WTC11 (cell line): ENCODE results near the gene PATE3.

Experiments used
- CBFB ChIP-seq: sonication (generic); formaldehyde crosslinking; IDR thresholded peaks from 2 replicates; pipeline ENCODE4 v1.8.1; 2022; ENCODE audit warnings: mild to moderate bottlenecking, low read depth, missing genetic modification reagents
- FOXJ3 ChIP-seq: sonication (generic); formaldehyde crosslinking; IDR thresholded peaks from 2 replicates; pipeline ENCODE4 v1.9.0; 2021; ENCODE audit warnings: missing genetic modification reagents, mild to moderate bottlenecking, borderline replicate concordance
- NFE2L1 ChIP-seq: sonication (generic); formaldehyde crosslinking; IDR thresholded peaks from 2 replicates; pipeline ENCODE4 v1.8.1; 2023; ENCODE audit warnings: missing genetic modification reagents
- TP53 ChIP-seq: sonication (generic); formaldehyde crosslinking; IDR thresholded peaks from 2 replicates; pipeline ENCODE4 v1.8.1; 2023; ENCODE audit warnings: mild to moderate bottlenecking, missing genetic modification reagents
- ZNF263 ChIP-seq: sonication (generic); formaldehyde crosslinking; IDR thresholded peaks from 2 replicates; pipeline ENCODE4 v1.8.1; 2022; ENCODE audit warnings: low read depth, mild to moderate bottlenecking, moderate library complexity, missing genetic modification reagents
- TF ChIP-seq, protein P1 (sequence below): sonication (generic); formaldehyde crosslinking; IDR thresholded peaks from 2 replicates; pipeline ENCODE4 v1.8.1; 2023; ENCODE audit warnings: mild to moderate bottlenecking, missing genetic modification reagents
- TF ChIP-seq, protein P2 (sequence below): fragments of 200-600 bp; IDR thresholded peaks from 2 replicates; pipeline ENCODE4 v1.8.0; 2022; ENCODE audit warnings: antibody characterized with exemption
- TF ChIP-seq, protein P3 (sequence below): sonication (generic); formaldehyde crosslinking; IDR thresholded peaks from 2 replicates; pipeline ENCODE4 v1.8.1; 2023; ENCODE audit warnings: mild to moderate bottlenecking, missing genetic modification reagents, moderate library complexity
- TF ChIP-seq, protein P4 (sequence below): sonication (generic); formaldehyde crosslinking; IDR thresholded peaks from 2 replicates; pipeline ENCODE4 v1.8.0; 2022; ENCODE audit warnings: mild to moderate bottlenecking, missing genetic modification reagents

DNA sequence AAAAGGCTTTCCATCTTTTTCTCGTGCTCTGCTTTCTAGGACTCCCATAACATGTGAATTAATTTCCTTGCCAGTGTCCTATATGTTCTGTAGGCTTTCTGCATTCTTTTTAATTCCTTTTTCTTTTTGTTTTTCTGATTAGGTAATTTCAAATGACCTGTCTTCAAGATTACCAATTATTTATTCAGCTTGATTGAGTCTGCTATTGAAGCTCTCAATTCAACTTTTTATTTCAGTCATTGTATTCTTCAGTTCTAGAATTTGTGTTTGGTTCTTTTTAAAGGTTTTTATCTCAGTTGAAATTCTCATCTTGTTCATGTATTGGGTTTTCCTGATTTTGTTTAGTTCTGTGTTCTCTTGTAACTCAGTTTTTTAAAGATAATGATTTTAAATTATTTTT lies 14.5 kb downstream of the PATE3 start:
- TF ChIP-seq CBFB (CRISPR knock-in tag): no peak
- TF ChIP-seq, protein P1, sequence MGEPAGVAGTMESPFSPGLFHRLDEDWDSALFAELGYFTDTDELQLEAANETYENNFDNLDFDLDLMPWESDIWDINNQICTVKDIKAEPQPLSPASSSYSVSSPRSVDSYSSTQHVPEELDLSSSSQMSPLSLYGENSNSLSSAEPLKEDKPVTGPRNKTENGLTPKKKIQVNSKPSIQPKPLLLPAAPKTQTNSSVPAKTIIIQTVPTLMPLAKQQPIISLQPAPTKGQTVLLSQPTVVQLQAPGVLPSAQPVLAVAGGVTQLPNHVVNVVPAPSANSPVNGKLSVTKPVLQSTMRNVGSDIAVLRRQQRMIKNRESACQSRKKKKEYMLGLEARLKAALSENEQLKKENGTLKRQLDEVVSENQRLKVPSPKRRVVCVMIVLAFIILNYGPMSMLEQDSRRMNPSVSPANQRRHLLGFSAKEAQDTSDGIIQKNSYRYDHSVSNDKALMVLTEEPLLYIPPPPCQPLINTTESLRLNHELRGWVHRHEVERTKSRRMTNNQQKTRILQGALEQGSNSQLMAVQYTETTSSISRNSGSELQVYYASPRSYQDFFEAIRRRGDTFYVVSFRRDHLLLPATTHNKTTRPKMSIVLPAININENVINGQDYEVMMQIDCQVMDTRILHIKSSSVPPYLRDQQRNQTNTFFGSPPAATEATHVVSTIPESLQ (CRISPR knock-in tag): no peak
- TF ChIP-seq, protein P2, sequence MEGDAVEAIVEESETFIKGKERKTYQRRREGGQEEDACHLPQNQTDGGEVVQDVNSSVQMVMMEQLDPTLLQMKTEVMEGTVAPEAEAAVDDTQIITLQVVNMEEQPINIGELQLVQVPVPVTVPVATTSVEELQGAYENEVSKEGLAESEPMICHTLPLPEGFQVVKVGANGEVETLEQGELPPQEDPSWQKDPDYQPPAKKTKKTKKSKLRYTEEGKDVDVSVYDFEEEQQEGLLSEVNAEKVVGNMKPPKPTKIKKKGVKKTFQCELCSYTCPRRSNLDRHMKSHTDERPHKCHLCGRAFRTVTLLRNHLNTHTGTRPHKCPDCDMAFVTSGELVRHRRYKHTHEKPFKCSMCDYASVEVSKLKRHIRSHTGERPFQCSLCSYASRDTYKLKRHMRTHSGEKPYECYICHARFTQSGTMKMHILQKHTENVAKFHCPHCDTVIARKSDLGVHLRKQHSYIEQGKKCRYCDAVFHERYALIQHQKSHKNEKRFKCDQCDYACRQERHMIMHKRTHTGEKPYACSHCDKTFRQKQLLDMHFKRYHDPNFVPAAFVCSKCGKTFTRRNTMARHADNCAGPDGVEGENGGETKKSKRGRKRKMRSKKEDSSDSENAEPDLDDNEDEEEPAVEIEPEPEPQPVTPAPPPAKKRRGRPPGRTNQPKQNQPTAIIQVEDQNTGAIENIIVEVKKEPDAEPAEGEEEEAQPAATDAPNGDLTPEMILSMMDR: no peak
- TF ChIP-seq, protein P3, sequence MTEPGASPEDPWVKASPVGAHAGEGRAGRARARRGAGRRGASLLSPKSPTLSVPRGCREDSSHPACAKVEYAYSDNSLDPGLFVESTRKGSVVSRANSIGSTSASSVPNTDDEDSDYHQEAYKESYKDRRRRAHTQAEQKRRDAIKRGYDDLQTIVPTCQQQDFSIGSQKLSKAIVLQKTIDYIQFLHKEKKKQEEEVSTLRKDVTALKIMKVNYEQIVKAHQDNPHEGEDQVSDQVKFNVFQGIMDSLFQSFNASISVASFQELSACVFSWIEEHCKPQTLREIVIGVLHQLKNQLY (CRISPR knock-in tag): no peak
- TF ChIP-seq NFE2L1: no peak
- no peak for TF ChIP-seq ZNF263
- no peak for TF ChIP-seq TP53 (CRISPR knock-in tag)
- TF ChIP-seq, protein P4, sequence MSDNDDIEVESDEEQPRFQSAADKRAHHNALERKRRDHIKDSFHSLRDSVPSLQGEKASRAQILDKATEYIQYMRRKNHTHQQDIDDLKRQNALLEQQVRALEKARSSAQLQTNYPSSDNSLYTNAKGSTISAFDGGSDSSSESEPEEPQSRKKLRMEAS (CRISPR knock-in tag): no peak
- no peak for TF ChIP-seq FOXJ3 (CRISPR knock-in tag)
